DND-41 (cell line): ENCODE data around the gene LSS.

Source experiments
- EZH2 ChIP-seq: IDR thresholded peaks from 3 replicates; pipeline ENCODE4 v1.6.1; 2012; ENCODE audit warnings: borderline replicate concordance, low read depth, mild to moderate bottlenecking, moderate library complexity, low read length, inconsistent platforms; ENCODE audit not compliant: severe bottlenecking
- TF ChIP-seq, protein P1 (sequence below): IDR thresholded peaks from 2 replicates; pipeline ENCODE4 v1.5.1; 2012; ENCODE audit warnings: borderline replicate concordance, low read length, moderate library complexity, mild to moderate bottlenecking; ENCODE audit not compliant: poor library complexity, severe bottlenecking; ENCODE audit errors: extremely low read depth

DNA sequence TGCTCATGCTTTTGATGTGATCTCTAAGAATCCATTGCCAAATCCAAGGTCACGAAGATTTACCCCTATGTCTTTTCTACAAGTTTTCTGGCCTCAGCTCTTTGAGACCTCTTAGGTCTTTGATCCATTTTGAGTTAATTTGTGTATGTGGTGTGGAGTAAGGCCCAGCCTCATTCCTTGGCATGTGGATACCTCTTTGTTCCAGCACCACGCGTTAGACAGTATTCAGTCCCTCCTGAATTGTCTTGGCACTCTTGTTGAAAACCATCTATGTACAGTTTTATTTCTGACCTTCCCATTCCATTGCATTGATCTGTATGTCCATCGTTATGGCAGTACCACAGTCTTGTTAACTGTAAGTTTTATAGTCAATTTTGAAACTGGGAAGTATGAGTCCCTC is 65.2 kb downstream of the LSS start:
- TF ChIP-seq, protein P1, sequence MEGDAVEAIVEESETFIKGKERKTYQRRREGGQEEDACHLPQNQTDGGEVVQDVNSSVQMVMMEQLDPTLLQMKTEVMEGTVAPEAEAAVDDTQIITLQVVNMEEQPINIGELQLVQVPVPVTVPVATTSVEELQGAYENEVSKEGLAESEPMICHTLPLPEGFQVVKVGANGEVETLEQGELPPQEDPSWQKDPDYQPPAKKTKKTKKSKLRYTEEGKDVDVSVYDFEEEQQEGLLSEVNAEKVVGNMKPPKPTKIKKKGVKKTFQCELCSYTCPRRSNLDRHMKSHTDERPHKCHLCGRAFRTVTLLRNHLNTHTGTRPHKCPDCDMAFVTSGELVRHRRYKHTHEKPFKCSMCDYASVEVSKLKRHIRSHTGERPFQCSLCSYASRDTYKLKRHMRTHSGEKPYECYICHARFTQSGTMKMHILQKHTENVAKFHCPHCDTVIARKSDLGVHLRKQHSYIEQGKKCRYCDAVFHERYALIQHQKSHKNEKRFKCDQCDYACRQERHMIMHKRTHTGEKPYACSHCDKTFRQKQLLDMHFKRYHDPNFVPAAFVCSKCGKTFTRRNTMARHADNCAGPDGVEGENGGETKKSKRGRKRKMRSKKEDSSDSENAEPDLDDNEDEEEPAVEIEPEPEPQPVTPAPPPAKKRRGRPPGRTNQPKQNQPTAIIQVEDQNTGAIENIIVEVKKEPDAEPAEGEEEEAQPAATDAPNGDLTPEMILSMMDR: no peak
- no peak for TF ChIP-seq EZH2
